Glutamatergic neuron (in vitro differentiated cells): ENCODE results near the gene FOXRED2. TPM values are rescaled to one million over a fixed set of nuclear protein-coding genes. Genes with fewer than 3 reads are reported as not detected.

Experiments used
- DNase-seq: peaks from one replicate; pipeline ENCODE4 v3.0.0; 2022
- H3K27ac Mint-ChIP-seq: one replicate; pipeline ENCODE4 v1.8.0; 2020; ENCODE audit warnings: mild to moderate bottlenecking, mixed read lengths, inconsistent platforms; ENCODE audit not compliant: unreplicated experiment
- H3K27me3 Mint-ChIP-seq: one replicate; pipeline ENCODE4 v1.8.0; 2020; ENCODE audit warnings: mild to moderate bottlenecking, moderate library complexity, mixed read lengths, inconsistent platforms; ENCODE audit not compliant: unreplicated experiment
- H3K36me3 Mint-ChIP-seq: one replicate; pipeline ENCODE4 v1.8.0; 2020; ENCODE audit warnings: mild to moderate bottlenecking, mixed read lengths, inconsistent platforms; ENCODE audit not compliant: unreplicated experiment
- H3K4me1 Mint-ChIP-seq: one replicate; pipeline ENCODE4 v1.8.0; 2020; ENCODE audit warnings: mild to moderate bottlenecking, low read depth, mixed read lengths, inconsistent platforms; ENCODE audit not compliant: unreplicated experiment
- H3K4me3 Mint-ChIP-seq: one replicate; pipeline ENCODE4 v1.8.0; 2020; ENCODE audit warnings: mild to moderate bottlenecking, mixed read lengths, inconsistent platforms; ENCODE audit not compliant: unreplicated experiment
- H3K9me3 Mint-ChIP-seq: one replicate; pipeline ENCODE4 v1.8.0; 2020; ENCODE audit warnings: mild to moderate bottlenecking, moderate library complexity, mixed read lengths, inconsistent platforms; ENCODE audit not compliant: unreplicated experiment
- total RNA-seq: library from RNA; stranded (reverse); fragmentation: NEBNext Ultra II Directional; extraction: Animal tissue kit (Norgen Biotek cat#: 25700); gene quantifications from one replicate; pipeline ENCODE4 v1.2.1, GENCODE V29; 2021; ENCODE audit not compliant: unreplicated experiment
- TF ChIP-seq, protein P1 (sequence below): fragments of 200-600 bp; sonication (generic); IDR thresholded peaks from one replicate; pipeline ENCODE4 v1.5.0; 2021; ENCODE audit not compliant: partially characterized antibody, unreplicated experiment

Gene FOXRED2
- total RNA-seq, 1 donor from 2014 or later: 41.6 TPM

- Mint-ChIP-seq H3K27me3 (no peaks in the 10 kb centered on the region), H3K4me3 (peak overlapping the region; percentile 28), H3K4me1 (peaks cover 4% of the 10 kb centered on the region), H3K9me3 (no peaks in the 10 kb centered on the region), H3K36me3 (peaks cover 5% of the 10 kb centered on the region), H3K27ac (peak overlapping the region; percentile 23)
- DNase-seq: no peak
- TF ChIP-seq, protein P1, sequence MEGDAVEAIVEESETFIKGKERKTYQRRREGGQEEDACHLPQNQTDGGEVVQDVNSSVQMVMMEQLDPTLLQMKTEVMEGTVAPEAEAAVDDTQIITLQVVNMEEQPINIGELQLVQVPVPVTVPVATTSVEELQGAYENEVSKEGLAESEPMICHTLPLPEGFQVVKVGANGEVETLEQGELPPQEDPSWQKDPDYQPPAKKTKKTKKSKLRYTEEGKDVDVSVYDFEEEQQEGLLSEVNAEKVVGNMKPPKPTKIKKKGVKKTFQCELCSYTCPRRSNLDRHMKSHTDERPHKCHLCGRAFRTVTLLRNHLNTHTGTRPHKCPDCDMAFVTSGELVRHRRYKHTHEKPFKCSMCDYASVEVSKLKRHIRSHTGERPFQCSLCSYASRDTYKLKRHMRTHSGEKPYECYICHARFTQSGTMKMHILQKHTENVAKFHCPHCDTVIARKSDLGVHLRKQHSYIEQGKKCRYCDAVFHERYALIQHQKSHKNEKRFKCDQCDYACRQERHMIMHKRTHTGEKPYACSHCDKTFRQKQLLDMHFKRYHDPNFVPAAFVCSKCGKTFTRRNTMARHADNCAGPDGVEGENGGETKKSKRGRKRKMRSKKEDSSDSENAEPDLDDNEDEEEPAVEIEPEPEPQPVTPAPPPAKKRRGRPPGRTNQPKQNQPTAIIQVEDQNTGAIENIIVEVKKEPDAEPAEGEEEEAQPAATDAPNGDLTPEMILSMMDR: no peak
Observed at GRCh38 chr22:36507518-36508010, 724 bp upstream of the FOXRED2 start.

- TF ChIP-seq, protein P1: no peak
- peaks cover 4% of the 10 kb centered on the region for H3K4me1 Mint-ChIP-seq
Observed at GRCh38 chr22:36505998-36506635, 723 bp downstream of the FOXRED2 start.

GRCh38 chr22:36497910-36498665 lies 8.8 kb downstream of the FOXRED2 start:
- TF ChIP-seq, protein P1: peak; percentile 40

More at GRCh38 chr22:36505998-36506635, 723 bp downstream of the FOXRED2 start:
- DNase-seq: no peak
- peak overlapping the region; percentile 65 for H3K4me3 Mint-ChIP-seq
- peak overlapping the region; percentile 43 for H3K27ac Mint-ChIP-seq
- H3K36me3 Mint-ChIP-seq: peaks cover 5% of the 10 kb centered on the region
- no peaks in the 10 kb centered on the region for H3K9me3 Mint-ChIP-seq
- no peaks in the 10 kb centered on the region for H3K27me3 Mint-ChIP-seq

DNA sequence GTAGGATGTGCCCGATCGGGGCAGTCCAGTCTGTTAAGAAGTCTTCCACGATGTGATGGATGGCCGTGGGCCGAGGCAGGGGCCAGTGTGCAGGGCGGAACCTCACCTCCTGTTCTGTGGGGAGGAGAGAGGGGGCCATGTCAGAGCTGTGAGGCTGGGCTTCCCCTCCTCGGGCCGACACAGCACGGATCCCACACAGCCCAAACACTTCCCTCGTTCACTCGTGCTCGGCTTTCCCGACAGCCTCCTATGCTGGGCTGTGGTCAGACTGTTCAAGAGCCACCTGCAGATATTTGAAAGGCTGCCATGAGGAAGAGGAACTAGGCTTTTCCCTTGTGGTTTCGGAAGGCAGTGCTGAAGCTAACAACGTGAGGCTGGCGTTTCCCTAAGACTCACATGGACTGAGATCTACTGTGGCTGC lies 13.1 kb downstream of the FOXRED2 start:
- H3K27me3 Mint-ChIP-seq: peaks cover 16% of the 10 kb centered on the region
- H3K4me3 Mint-ChIP-seq: no peak overlapping the region
- H3K36me3 Mint-ChIP-seq: peaks cover 4% of the 10 kb centered on the region
- no peak for DNase-seq
- TF ChIP-seq, protein P1: no peak
- H3K27ac Mint-ChIP-seq: no peak overlapping the region
- peaks cover 14% of the 10 kb centered on the region for H3K9me3 Mint-ChIP-seq
- H3K4me1 Mint-ChIP-seq: peaks cover 31% of the 10 kb centered on the region

More at GRCh38 chr22:36497910-36498665, 8.8 kb downstream of the FOXRED2 start:
- Mint-ChIP-seq H3K36me3 (no peaks in the 10 kb centered on the region), H3K4me3 (peak overlapping the region; percentile 64), H3K27me3 (peaks cover 13% of the 10 kb centered on the region), H3K27ac (peak overlapping the region; percentile 96), H3K9me3 (peaks cover 9% of the 10 kb centered on the region), H3K4me1 (peaks cover 25% of the 10 kb centered on the region)
- DNase-seq: peak; percentile 84
